Measurements from ENCODE around the gene PANK1.

The PANK1 gene

GRCh38 chr10:89589101-89589720, 55.8 kb downstream of the PANK1 start:
- Histone ChIP-seq H3K9ac (ENCODE audit: low read depth, low read length) (no peak overlapping the region), H3K9me3 (ENCODE audit: control insufficient read depth, insufficient read depth, low read length) (no peaks in the 10 kb centered on the region), H3K4me1 (ENCODE audit: insufficient read depth, low read length) (no peaks in the 10 kb centered on the region), H3K36me3 (ENCODE audit: insufficient read depth, low read length) (no peaks in the 10 kb centered on the region)

- Histone ChIP-seq H3K9ac (ENCODE audit: low read depth, low read length) (no peak overlapping the region), H3K4me1 (ENCODE audit: insufficient read depth, low read length) (no peaks in the 10 kb centered on the region), H3K9me3 (ENCODE audit: control insufficient read depth, insufficient read depth, low read length) (no peaks in the 10 kb centered on the region), H3K36me3 (ENCODE audit: insufficient read depth, low read length) (no peaks in the 10 kb centered on the region)
Measured at GRCh38 chr10:89588671-89589070, 56.4 kb downstream of the PANK1 start.

GRCh38 chr10:89582022-89582421, 63.0 kb downstream of the PANK1 start:
- Histone ChIP-seq H3K9ac (ENCODE audit: low read depth, low read length) (no peak overlapping the region), H3K9me3 (ENCODE audit: control insufficient read depth, insufficient read depth, low read length) (no peaks in the 10 kb centered on the region), H3K4me1 (ENCODE audit: insufficient read depth, low read length) (no peaks in the 10 kb centered on the region; the same call in 1 of the 2 replicates), H3K36me3 (ENCODE audit: insufficient read depth, low read length) (no peaks in the 10 kb centered on the region; the same call in 1 of the 2 replicates)

- no peak overlapping the region for H3K9ac ChIP-seq (ENCODE audit: low read depth, low read length)
- no peaks in the 10 kb centered on the region; the same call in 1 of the 2 replicates for H3K36me3 ChIP-seq (ENCODE audit: insufficient read depth, low read length)
- no peaks in the 10 kb centered on the region for H3K9me3 ChIP-seq (ENCODE audit: control insufficient read depth, insufficient read depth, low read length)
- H3K4me1 ChIP-seq (ENCODE audit: insufficient read depth, low read length) = no peaks in the 10 kb centered on the region; the same call in 1 of the 2 replicates
Measured at GRCh38 chr10:89580243-89580642, 64.8 kb downstream of the PANK1 start.

GRCh38 chr10:89576696-89577095, 68.3 kb downstream of the PANK1 start:
- Histone ChIP-seq H3K9ac (ENCODE audit: low read depth, low read length) (no peak overlapping the region), H3K36me3 (ENCODE audit: insufficient read depth, low read length) (no peaks in the 10 kb centered on the region; the same call in 1 of the 2 replicates), H3K4me1 (ENCODE audit: insufficient read depth, low read length) (no peaks in the 10 kb centered on the region; the same call in 1 of the 2 replicates), H3K9me3 (ENCODE audit: control insufficient read depth, insufficient read depth, low read length) (no peaks in the 10 kb centered on the region)

DNA sequence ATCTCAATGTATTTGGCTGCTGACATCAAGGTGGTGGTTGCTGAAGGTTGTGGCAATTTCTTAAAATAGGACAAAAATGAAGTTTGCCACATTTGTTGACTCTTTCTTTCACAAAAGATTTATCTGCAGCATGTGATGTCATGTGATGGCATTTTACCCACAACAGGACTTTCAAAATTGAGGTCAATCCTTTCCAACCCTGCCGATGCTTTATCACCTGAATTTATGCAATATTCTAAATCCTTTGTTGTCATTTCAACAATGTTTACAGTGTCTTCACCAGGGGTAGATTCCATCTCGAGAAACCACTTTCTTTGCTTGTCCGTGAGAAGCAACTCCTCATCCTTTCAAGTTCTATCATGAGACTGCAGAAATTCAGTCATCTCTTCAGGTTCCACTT, 69.0 kb downstream of the PANK1 start:
- H3K4me1 ChIP-seq (ENCODE audit: insufficient read depth, low read length) = no peaks in the 10 kb centered on the region
- H3K36me3 ChIP-seq (ENCODE audit: insufficient read depth, low read length) = no peaks in the 10 kb centered on the region; the same call in 1 of the 2 replicates
- no peak overlapping the region for H3K9ac ChIP-seq (ENCODE audit: low read depth, low read length)
- H3K9me3 ChIP-seq (ENCODE audit: control insufficient read depth, insufficient read depth, low read length) = no peaks in the 10 kb centered on the region

DNA sequence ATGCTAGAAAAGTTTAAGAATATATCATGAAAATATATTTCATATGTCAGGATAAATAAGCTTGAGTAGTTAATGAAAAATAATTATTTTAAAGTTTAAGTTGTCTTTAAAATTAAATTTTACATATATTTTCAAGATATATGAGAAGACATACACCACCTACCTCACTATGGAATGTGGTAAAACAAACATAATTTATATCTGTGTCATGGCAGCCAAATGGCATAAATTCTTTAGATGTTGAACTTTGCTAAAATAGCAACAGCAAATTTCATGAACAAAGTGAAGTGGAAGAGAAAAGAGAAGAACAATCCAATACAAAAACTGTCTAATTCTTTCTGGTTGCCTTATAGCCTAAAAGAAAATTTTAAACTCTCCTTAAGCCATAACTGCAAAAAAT, 70.0 kb downstream of the PANK1 start:
- no peak overlapping the region for H3K9ac ChIP-seq (ENCODE audit: low read depth, low read length)
- no peaks in the 10 kb centered on the region for H3K9me3 ChIP-seq (ENCODE audit: control insufficient read depth, insufficient read depth, low read length)
- no peaks in the 10 kb centered on the region for H3K36me3 ChIP-seq (ENCODE audit: insufficient read depth, low read length)
- no peaks in the 10 kb centered on the region for H3K4me1 ChIP-seq (ENCODE audit: insufficient read depth, low read length)

GRCh38 chr10:89574368-89574767, 70.7 kb downstream of the PANK1 start:
- no peaks in the 10 kb centered on the region for H3K9me3 ChIP-seq (ENCODE audit: control insufficient read depth, insufficient read depth, low read length)
- H3K9ac ChIP-seq (ENCODE audit: low read depth, low read length) = no peak overlapping the region
- no peaks in the 10 kb centered on the region for H3K4me1 ChIP-seq (ENCODE audit: insufficient read depth, low read length)
- no peaks in the 10 kb centered on the region for H3K36me3 ChIP-seq (ENCODE audit: insufficient read depth, low read length)

GRCh38 chr10:89567576-89568245, 77.3 kb downstream of the PANK1 start:
- H3K4me1 ChIP-seq (ENCODE audit: insufficient read depth, low read length) = peaks cover 9% of the 10 kb centered on the region; the same call in 1 of the 2 replicates
- no peak overlapping the region for H3K9ac ChIP-seq (ENCODE audit: low read depth, low read length)
- no peaks in the 10 kb centered on the region for H3K36me3 ChIP-seq (ENCODE audit: insufficient read depth, low read length)
- no peaks in the 10 kb centered on the region for H3K9me3 ChIP-seq (ENCODE audit: control insufficient read depth, insufficient read depth, low read length)

GRCh38 chr10:89566992-89567391, 78.0 kb downstream of the PANK1 start:
- no peaks in the 10 kb centered on the region for H3K9me3 ChIP-seq (ENCODE audit: control insufficient read depth, insufficient read depth, low read length)
- peaks cover 16% of the 10 kb centered on the region; the same call in 1 of the 2 replicates for H3K4me1 ChIP-seq (ENCODE audit: insufficient read depth, low read length)
- no peak overlapping the region for H3K9ac ChIP-seq (ENCODE audit: low read depth, low read length)
- H3K36me3 ChIP-seq (ENCODE audit: insufficient read depth, low read length) = no peaks in the 10 kb centered on the region

DNA sequence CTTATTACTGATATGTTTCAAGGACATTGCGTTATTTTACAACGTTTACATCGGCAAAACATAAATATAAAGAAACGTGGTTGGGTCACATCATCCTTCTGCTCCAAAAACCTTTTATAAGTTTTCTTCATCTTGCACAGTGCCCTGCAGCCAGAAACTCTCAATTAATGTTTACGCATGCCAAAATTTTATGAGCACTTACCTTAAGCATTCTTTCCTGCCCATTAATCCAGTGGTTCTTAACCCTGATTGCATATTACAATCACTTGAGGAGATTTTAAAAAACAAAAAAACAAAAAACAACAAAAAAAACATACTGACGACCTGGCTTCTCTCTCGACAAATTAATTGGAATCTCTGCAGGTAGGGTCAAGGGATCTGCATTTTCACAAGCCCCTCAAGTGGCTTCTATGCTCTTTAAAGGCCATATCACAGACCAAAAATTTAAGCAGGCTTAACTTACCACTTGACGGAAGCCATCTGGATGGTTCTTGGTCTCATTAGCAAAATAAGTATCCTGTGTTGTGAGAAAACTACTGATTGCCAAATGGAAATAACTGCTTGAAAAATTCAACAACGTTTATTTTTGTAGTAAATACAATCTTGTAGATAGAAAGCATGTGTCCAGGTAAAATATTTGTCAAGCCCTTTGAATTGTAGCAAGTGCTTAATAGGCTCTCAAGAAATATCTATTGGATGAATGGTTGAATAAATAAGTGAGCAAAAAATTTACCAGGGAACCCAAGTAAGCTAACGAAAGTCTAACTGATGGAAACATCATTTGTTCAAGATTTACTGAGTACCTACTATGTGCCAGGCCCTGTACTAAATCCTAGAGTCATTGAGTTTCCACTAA, 78.7 kb downstream of the PANK1 start:
- no peaks in the 10 kb centered on the region for H3K36me3 ChIP-seq (ENCODE audit: insufficient read depth, low read length)
- no peaks in the 10 kb centered on the region for H3K9me3 ChIP-seq (ENCODE audit: control insufficient read depth, insufficient read depth, low read length)
- peaks cover 22% of the 10 kb centered on the region; the same call in 1 of the 2 replicates for H3K4me1 ChIP-seq (ENCODE audit: insufficient read depth, low read length)
- H3K9ac ChIP-seq (ENCODE audit: low read depth, low read length) = no peak overlapping the region

- Histone ChIP-seq H3K36me3 (ENCODE audit: insufficient read depth, low read length) (no peaks in the 10 kb centered on the region), H3K9me3 (ENCODE audit: control insufficient read depth, insufficient read depth, low read length) (no peaks in the 10 kb centered on the region), H3K4me1 (ENCODE audit: insufficient read depth, low read length) (peaks cover 22% of the 10 kb centered on the region; the same call in 1 of the 2 replicates), H3K9ac (ENCODE audit: low read depth, low read length) (no peak overlapping the region)
Measured at GRCh38 chr10:89565180-89565579, 79.9 kb downstream of the PANK1 start.

DNA sequence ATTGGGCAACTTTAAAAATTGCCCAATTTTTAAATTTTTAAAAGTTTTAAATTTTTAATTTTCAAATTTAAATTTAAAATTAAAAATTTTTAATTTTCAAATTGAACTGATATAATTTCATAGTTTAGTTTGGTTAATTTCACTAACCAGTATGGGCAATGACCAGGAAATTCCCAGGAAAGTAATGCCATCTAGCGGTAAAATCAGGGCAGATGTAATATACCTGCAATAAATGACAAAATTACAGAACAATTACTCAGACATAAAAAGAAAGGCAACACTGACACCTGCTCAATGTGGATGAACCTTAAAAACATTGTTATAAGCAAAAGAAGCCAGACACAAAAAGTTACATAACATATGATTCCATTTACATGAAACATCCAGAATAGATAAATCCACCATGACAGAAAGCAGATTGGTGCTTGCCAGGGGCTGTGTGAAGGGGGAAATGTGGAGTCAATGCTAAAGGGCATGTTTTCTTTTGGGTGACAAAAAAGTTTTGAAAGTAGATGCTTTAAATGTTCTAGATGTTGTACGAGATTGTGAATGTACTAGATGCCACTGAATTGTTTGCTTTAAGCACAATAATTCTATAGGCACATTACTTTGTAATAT, 81.1 kb downstream of the PANK1 start:
- H3K9me3 ChIP-seq (ENCODE audit: control insufficient read depth, insufficient read depth, low read length) = no peaks in the 10 kb centered on the region
- no peaks in the 10 kb centered on the region for H3K36me3 ChIP-seq (ENCODE audit: insufficient read depth, low read length)
- no peak overlapping the region for H3K9ac ChIP-seq (ENCODE audit: low read depth, low read length)
- peaks cover 22% of the 10 kb centered on the region; the same call in 1 of the 2 replicates for H3K4me1 ChIP-seq (ENCODE audit: insufficient read depth, low read length)

GRCh38 chr10:89563311-89563710, 81.7 kb downstream of the PANK1 start:
- no peak overlapping the region for H3K9ac ChIP-seq (ENCODE audit: low read depth, low read length)

More at GRCh38 chr10:89563311-89563710, 81.7 kb downstream of the PANK1 start:
- Histone ChIP-seq H3K9me3 (ENCODE audit: control insufficient read depth, insufficient read depth, low read length) (no peaks in the 10 kb centered on the region), H3K36me3 (ENCODE audit: insufficient read depth, low read length) (no peaks in the 10 kb centered on the region), H3K4me1 (ENCODE audit: insufficient read depth, low read length) (peaks cover 26% of the 10 kb centered on the region)
